HCEC 1CT (cell line): Measurements from ENCODE around the gene METTL14.

Source experiments
- DNase-seq: peaks from one replicate; pipeline ENCODE4 v3.0.0-alpha.2; 2017

The METTL14 gene

DNA sequence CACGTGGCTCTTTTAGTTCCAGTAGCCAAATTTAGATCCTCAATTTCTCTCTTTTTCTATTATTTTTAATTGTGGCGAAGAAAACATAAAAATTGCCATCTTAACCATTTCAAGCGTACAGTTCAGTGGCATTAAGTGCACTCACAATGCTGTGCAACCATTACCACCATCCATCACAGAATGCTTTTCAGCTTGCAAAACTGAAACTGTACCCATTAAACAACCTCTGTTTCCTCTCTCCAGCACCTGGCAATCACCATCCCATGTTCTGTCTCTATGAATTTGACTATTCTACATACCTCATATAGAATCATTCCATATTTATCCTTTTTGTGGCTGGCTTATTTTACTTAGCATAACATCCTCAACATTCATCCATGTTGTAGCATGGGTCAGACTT, 74.9 kb downstream of the METTL14 start:
- DNase-seq = no peak

DNA sequence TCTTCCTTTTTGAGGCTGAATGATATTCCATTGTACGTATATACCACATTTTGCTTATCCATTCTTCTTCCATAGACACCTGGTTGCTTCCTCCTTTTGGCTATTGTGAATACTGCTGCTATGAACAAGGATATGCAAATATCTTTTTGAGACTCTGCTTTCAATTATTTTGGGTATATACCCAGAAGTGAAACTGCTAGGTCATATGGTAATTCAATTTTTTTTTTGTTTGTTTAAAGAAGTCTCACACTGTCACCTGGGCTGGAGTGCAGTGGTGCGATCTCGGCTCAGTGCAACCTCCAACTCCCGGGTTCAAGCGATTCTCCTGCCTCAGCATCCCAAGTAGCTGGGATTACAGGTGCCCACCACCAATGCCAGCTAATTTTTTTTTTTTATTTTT, 75.3 kb downstream of the METTL14 start:
- DNase-seq = no peak

DNA sequence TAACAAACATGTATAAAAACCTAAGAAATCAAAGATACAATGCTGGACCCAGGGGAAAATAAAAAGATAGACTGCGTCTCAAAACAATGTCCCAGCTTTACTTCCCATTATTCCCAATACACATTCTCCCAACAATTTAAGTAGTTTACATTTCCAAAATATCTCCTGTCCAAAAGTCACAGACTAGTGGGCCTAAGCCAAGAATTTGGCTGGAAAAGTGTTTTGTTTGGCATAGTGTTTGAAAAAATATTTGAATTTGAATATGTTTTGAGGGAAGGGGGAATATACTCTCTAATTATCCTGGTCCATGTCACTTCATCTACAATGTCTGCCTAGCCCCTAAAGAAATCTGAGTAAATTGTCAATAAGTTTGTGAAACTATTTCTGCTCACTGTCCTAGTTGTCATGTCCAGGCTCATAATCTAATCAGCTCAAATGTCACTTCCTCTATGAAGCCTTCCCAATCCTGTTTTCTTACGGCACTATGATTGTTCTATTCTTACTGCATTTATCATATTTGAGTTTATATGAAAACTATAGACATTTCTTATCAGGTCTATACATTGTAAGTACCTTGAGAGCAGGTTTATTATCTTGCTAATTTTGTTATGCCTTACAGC, 76.3 kb downstream of the METTL14 start:
- DNase-seq = no peak

DNA sequence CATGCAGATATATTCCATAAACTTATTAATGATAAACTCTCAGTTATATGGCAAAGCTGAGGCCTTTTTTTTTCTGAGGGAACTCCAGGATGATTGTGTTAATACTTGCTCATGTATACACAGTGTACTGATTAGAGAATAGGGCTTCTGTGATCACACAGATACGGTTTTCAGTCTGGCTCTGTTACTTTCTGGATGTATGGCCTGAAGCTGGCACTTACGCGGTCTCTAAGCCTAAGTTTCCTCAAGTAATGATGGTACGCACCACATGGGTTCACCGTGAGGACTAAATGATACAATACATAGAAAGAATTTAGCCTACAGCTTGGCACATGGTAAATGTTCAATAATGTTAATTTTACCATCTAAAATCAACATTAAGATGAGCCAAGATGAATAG, 77.0 kb downstream of the METTL14 start:
- no peak for DNase-seq

DNA sequence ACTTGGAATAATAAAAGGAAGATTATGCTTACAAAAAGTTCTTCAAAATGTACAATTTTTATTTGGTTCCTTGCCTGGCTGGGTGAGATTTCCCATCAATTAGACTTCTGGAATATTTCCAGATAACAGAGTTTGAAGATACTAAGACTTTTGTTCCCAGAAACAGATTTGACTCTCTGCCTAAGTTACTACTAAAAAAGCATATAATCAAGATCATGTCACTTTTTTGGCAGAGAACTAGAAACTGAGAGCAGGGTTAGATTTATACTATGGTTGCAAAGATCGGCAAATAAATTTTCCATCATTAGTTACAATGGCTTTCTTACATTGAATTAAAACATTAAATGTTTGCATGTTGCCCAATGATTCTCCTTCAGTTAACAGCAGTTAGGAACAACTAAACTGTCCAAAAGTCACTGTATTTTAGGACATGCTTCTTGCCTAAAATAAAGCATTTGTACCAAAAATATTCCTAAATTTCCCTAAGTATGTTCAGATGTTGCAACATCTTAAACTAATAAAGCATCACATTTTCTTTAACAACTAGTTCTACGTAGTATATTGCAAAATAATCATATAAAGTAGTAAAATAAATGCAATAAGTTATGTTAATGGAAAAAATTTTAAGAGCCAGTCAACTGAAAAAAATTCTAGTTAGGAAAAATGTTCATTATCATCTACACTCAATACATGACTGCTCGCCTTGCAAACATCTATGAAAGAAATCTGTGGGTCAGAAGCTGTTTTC, 77.7 kb downstream of the METTL14 start:
- DNase-seq = no peak
